ENCODE data around the gene SKOR1. TPM values are rescaled to one million over a fixed set of nuclear protein-coding genes. Genes with fewer than 3 reads are reported as not detected.

Gene SKOR1
- total RNA-seq, 4 donors from 2014 or later: 0.13 to 2.1 (median 0.25) TPM

- intact Hi-C loops (cut with DNase I; ENCODE audit: low total_unique reads) (no loop called here), in situ Hi-C loops (cut with MboI; ENCODE audit: low sequenced_read_pairs in 4 of 4) (loop anchor here in 2 of 4 donors (25.0 kb wide), 2 partner anchors 304 to 904 kb away; partner anchors contain the start of gene MAP2K5 (in 1 of the 2))
- H3K9me3 ChIP-seq: no peaks in the 10 kb centered on the region
- ATAC-seq (no peak), DNase-seq (no peak)
- H3K36me3 ChIP-seq: no peaks in the 10 kb centered on the region
- H3K27ac ChIP-seq: peak overlapping the region; percentile 97 to 100 (median 99)
- H3K27me3 ChIP-seq: no peaks in the 10 kb centered on the region
- peak overlapping the region; percentile 94 to 99 (median 96) for H3K4me3 ChIP-seq
- peaks cover 20 to 21% of the 10 kb centered on the region in 2 donors for H3K4me1 ChIP-seq
- TF ChIP-seq CTCF (IDR thresholded peaks at IDR 0.05 in 4 of 5, conservative IDR thresholded peaks at IDR 0.05 in 1 of 5) (no peak), POLR2A (IDR thresholded peaks at IDR 0.05) (no peak)
Observed at GRCh38 chr15:67841513-67841762, 16.1 kb downstream of the SKOR1 start.

- DNase-seq (no peak), ATAC-seq (no peak)
- Histone ChIP-seq H3K27ac (no peak overlapping the region), H3K4me3 (no peak overlapping the region), H3K4me1 (peaks cover 16 to 20% of the 10 kb centered on the region in 2 donors), H3K36me3 (no peaks in the 10 kb centered on the region), H3K9me3 (no peaks in the 10 kb centered on the region), H3K27me3 (no peaks in the 10 kb centered on the region)
- intact Hi-C loops (cut with DNase I; ENCODE audit: low total_unique reads) (no loop called here), in situ Hi-C loops (cut with MboI; ENCODE audit: low sequenced_read_pairs in 4 of 4) (loop anchor here in 2 of 4 donors (25.0 kb wide), 2 partner anchors 306 to 906 kb away; partner anchors contain the start of gene MAP2K5 (in 1 of the 2))
- TF ChIP-seq POLR2A (IDR thresholded peaks at IDR 0.05) (no peak), CTCF (IDR thresholded peaks at IDR 0.05 in 4 of 5, conservative IDR thresholded peaks at IDR 0.05 in 1 of 5) (no peak)
Observed at GRCh38 chr15:67843092-67843501, 17.8 kb downstream of the SKOR1 start.

GRCh38 chr15:67843571-67844387 is 18.5 kb downstream of the SKOR1 start:
- Histone ChIP-seq H3K4me3 (no peak overlapping the region), H3K36me3 (no peaks in the 10 kb centered on the region), H3K27ac (no peak overlapping the region), H3K4me1 (peaks cover 14 to 15% of the 10 kb centered on the region in 2 donors), H3K27me3 (no peaks in the 10 kb centered on the region), H3K9me3 (no peaks in the 10 kb centered on the region)
- in situ Hi-C loops (cut with MboI; ENCODE audit: low sequenced_read_pairs in 4 of 4): loop anchor here in 2 of 4 donors (25.0 kb wide), 2 partner anchors 306 to 906 kb away; partner anchors contain the start of gene MAP2K5 (in 1 of the 2)
- no peak for ATAC-seq
- TF ChIP-seq POLR2A (IDR thresholded peaks at IDR 0.05): no peak
- TF ChIP-seq CTCF (IDR thresholded peaks at IDR 0.05 in 4 of 5, conservative IDR thresholded peaks at IDR 0.05 in 1 of 5): no peak
- DNase-seq: no peak
- intact Hi-C loops (cut with DNase I; ENCODE audit: low total_unique reads): no loop called here

- Histone ChIP-seq H3K9me3 (no peaks in the 10 kb centered on the region), H3K27me3 (no peaks in the 10 kb centered on the region), H3K36me3 (no peaks in the 10 kb centered on the region), H3K4me3 (no peak overlapping the region), H3K4me1 (peaks cover 5 to 6% of the 10 kb centered on the region in 2 donors), H3K27ac (no peak overlapping the region)
- TF ChIP-seq CTCF (IDR thresholded peaks at IDR 0.05 in 4 of 5, conservative IDR thresholded peaks at IDR 0.05 in 1 of 5) (no peak), POLR2A (IDR thresholded peaks at IDR 0.05) (no peak)
- in situ Hi-C loops (cut with MboI; ENCODE audit: low sequenced_read_pairs in 4 of 4): loop anchor here in 2 of 4 donors (25.0 kb wide), 2 partner anchors 309 to 909 kb away; partner anchors contain the start of gene MAP2K5 (in 1 of the 2)
- DNase-seq (no peak), ATAC-seq (no peak)
- intact Hi-C loops (cut with DNase I; ENCODE audit: low total_unique reads): no loop called here
Observed at GRCh38 chr15:67845974-67846373, 20.7 kb downstream of the SKOR1 start.

All from gastrocnemius medialis (tissue), 4 donors.